Body of pancreas (tissue), 4 donors: ENCODE results near the gene CNP. TPM values are rescaled to one million over a fixed set of nuclear protein-coding genes. Genes with fewer than 3 reads are reported as not detected.

Experiments
- ATAC-seq: fragments of 150-250 bp; one replicate; pipeline ENCODE4 v1.9.1; 2016
- DNase-seq, 4 donors: peaks; one replicate each; pipeline ENCODE4 v3.0.0-alpha.2; 2019
- H3K27ac ChIP-seq, 4 donors: fragments of 200-600 bp; sonication (generic); 1 replicate in 3 of 4; 2 replicates in 1 of 4; pipeline versions ENCODE4 v1.5.1 to v1.6.1; 2016 to 2019; ENCODE audit warnings: mild to moderate bottlenecking in 1 of 4, mixed read lengths in 1 of 4, moderate library complexity in 1 of 4
- H3K27me3 ChIP-seq, 2 donors: fragments of 200-600 bp; sonication (generic); one replicate each; pipeline ENCODE4 v1.6.0; 2016; ENCODE audit warnings: mild to moderate bottlenecking in 1 of 2
- H3K36me3 ChIP-seq, 2 donors: fragments of 200-600 bp; sonication (generic); replicated peaks in 1 of 2; 2 replicates each; pipeline ENCODE4 v1.5.1; 2016; ENCODE audit warnings: low read depth in 2 of 2; ENCODE audit not compliant: insufficient read depth in 1 of 2
- H3K4me1 ChIP-seq: fragments of 200-600 bp; sonication (generic); one replicate; pipeline ENCODE4 v1.6.0; 2016
- H3K4me3 ChIP-seq, 2 donors: fragments of 200-600 bp; sonication (generic); 1 replicate in 1 of 2; 2 replicates in 1 of 2; pipeline ENCODE4 v1.5.1; 2016 to 2019
- H3K9me3 ChIP-seq, 3 donors: fragments of 200-600 bp; sonication (generic); 1 replicate in 2 of 3; 2 replicates in 1 of 3; pipeline ENCODE4 v1.5.1; 2016
- CTCF ChIP-seq, 7 experiments: fragments of 450-650 bp in 4 of 7; fragments of 200-600 bp in 3 of 7; sonication (generic) in 3 of 7; IDR thresholded peaks; one replicate each; pipeline ENCODE4 v1.5.1; 2016 to 2019; ENCODE audit warnings: antibody characterized with exemption in 7 of 7
- POLR2A ChIP-seq, 3 donors: fragments of 450-650 bp; IDR thresholded peaks; one replicate each; pipeline ENCODE4 v1.6.1; 2016; ENCODE audit warnings: antibody characterized with exemption in 3 of 3, mild to moderate bottlenecking in 2 of 3
- WGBS, 2 donors: methylation state at CpG; one replicate each; pipeline ENCODE4 v1.1.5; 2017; 5-methylcytosine and 5-hydroxymethylcytosine counted together
- intact Hi-C: fragments of 100-400 bp; cut with DNase I; formaldehyde crosslinking; loops from one replicate; pipeline ENCODE4 v1.15.1; 2023
- total RNA-seq, 2 donors: library from RNA; depleted of rRNA; stranded (reverse); fragments of >200 nt; gene quantifications; one replicate each; pipeline ENCODE4 v1.1.0, GENCODE V29; 2016

CNP gene
- total RNA-seq, 2 donors from 2014 or later: 36.3 to 70.2 TPM

- intact Hi-C loops: no loop called here
- Histone ChIP-seq H3K27me3 (no peaks in the 10 kb centered on the region), H3K4me3 (no peak overlapping the region), H3K9me3 (no peaks in the 10 kb centered on the region), H3K4me1 (peaks cover 67% of the 10 kb centered on the region), H3K27ac (peak overlapping the region; percentile 73 to 82 (median 78)), H3K36me3 (peaks cover 0 to 17% of the 10 kb centered on the region in 2 donors)
- ATAC-seq (peak; percentile 87), DNase-seq (peak; percentile 79 to 90 (median 88))
- TF ChIP-seq CTCF (IDR thresholded peaks at IDR 0.05) (peak in 1 of 7 experiments; percentile 10), POLR2A (IDR thresholded peaks at IDR 0.05) (no peak)
- WGBS, 2 donors: 30 to 36% methylated on average over 19 to 20 of the region's 22 CpGs
These were observed 6.2 kb downstream of the CNP start for GRCh38 chr17:41972571-41973407.

- ATAC-seq: no peak
- H3K27ac ChIP-seq: peak overlapping the region; percentile 73 to 82 (median 78)
- H3K4me3 ChIP-seq: no peak overlapping the region
- no peak for TF ChIP-seq POLR2A (IDR thresholded peaks at IDR 0.05)
- no peak for TF ChIP-seq CTCF (IDR thresholded peaks at IDR 0.05)
- H3K27me3 ChIP-seq: no peaks in the 10 kb centered on the region
- H3K36me3 ChIP-seq: peaks cover 0 to 17% of the 10 kb centered on the region in 2 donors
- no peaks in the 10 kb centered on the region for H3K9me3 ChIP-seq
- H3K4me1 ChIP-seq: peaks cover 67% of the 10 kb centered on the region
- DNase-seq: peak in 1 of 4 donors; percentile 31
- intact Hi-C loops: no loop called here
- WGBS, 2 donors: 26 to 41% methylated on average over 5 to 19 of the region's 19 CpGs
These were observed 6.8 kb downstream of the CNP start for GRCh38 chr17:41973408-41973811.

GRCh38 chr17:41974031-41974430 is 7.4 kb downstream of the CNP start:
- peaks cover 0 to 17% of the 10 kb centered on the region in 2 donors for H3K36me3 ChIP-seq
- intact Hi-C loops: no loop called here
- TF ChIP-seq POLR2A (IDR thresholded peaks at IDR 0.05): no peak
- TF ChIP-seq CTCF (IDR thresholded peaks at IDR 0.05): no peak
- H3K4me3 ChIP-seq: no peak overlapping the region
- H3K27ac ChIP-seq: peak overlapping the region in 3 of 4 donors; percentile 73 to 82 (median 80)
- H3K9me3 ChIP-seq: no peaks in the 10 kb centered on the region
- no peaks in the 10 kb centered on the region for H3K27me3 ChIP-seq
- DNase-seq (no peak), ATAC-seq (no peak)
- 71 to 90% methylated on average over 4 to 6 of the region's 6 CpGs for WGBS, 2 donors
- H3K4me1 ChIP-seq: peaks cover 61% of the 10 kb centered on the region

GRCh38 chr17:41974658-41975057 is 8.1 kb downstream of the CNP start:
- H3K27me3 ChIP-seq: no peaks in the 10 kb centered on the region
- no peaks in the 10 kb centered on the region for H3K9me3 ChIP-seq
- peaks cover 55% of the 10 kb centered on the region for H3K4me1 ChIP-seq
- no peak overlapping the region for H3K4me3 ChIP-seq
- peaks cover 0 to 17% of the 10 kb centered on the region in 2 donors for H3K36me3 ChIP-seq
- H3K27ac ChIP-seq: peak overlapping the region in 2 of 4 donors; percentile 80 to 82
- WGBS, 2 donors: 72 to 83% methylated on average over 4 to 5 of the region's 5 CpGs
- intact Hi-C loops: no loop called here
- TF ChIP-seq CTCF (IDR thresholded peaks at IDR 0.05): no peak
- no peak for TF ChIP-seq POLR2A (IDR thresholded peaks at IDR 0.05)
- ATAC-seq (no peak), DNase-seq (no peak)
